GM18861 (cell line): Measurements from ENCODE around the gene TTC7B.

ENCODE experiments used
- ATAC-seq: cut with Tn5 transposase; IDR thresholded peaks from one replicate; pipeline ENCODE4 v1.9.1; 2021; ENCODE audit not compliant: unreplicated experiment

Gene TTC7B

DNA sequence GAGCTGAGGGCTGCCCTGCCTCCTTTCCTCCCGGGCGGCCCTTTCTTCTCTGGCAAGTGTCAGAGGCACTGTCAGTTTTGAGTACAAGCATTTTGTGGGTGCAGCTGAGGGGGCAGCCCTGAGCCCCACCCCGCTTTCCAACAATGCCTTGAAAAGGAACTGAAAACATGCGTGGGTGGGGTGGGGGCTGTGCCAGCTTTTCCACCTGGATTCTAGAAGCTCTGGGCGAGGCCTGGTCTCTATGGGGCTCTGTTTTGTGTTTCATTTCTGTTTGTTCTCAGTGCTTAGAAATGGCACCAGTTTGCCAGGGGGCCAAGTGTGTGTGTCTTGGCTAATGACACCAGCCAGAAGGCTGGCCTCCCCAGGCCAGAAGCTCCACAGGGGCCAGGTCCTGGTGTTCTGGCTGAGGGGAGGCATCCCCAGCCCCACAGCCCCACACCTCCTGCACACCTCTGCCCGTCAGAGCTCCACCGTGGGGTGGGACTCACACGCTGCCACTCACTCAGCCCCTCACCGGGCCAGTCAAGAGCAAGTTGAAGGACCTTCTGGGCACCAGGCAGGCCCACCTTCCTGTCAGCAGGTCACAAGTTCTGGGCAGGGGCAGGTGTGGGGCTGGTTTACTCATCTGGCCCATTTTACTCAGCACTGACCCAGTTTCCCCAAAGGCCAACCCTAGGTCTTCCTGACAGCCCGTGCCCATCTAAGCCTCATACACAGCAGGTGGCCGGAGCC is 264.3 kb downstream of the TTC7B start:
- no peak for ATAC-seq

DNA sequence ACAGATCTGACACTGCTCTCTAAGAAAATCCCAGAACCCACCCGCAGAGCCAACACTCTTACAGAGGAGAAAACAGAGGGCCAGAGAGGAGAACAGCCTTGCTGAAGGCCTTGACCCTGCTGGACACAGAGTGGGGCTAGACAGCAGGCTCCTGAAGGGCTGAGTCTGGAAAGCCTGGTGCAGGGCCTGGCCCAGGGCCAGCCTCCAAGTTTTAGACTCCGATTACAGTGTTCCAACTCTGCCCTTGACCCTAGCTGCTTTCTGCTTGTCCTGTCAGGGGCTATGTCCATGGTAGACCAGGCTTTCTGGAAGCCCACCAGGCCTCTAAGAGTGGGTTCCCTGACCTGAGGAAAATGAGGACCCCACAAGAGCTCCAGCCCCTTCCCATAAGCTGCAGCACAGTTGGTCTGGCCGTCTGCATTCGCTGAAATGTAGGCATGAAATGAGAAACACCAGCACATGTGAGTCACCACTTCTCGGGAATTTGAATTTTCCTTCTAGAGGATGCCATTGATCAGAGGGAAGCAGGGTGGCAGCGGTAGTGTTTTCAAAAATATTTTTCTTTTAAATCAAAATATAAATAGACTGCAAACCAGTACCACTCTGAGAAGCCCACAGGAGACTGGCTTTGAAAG is 265.0 kb downstream of the TTC7B start:
- ATAC-seq: no peak

DNA sequence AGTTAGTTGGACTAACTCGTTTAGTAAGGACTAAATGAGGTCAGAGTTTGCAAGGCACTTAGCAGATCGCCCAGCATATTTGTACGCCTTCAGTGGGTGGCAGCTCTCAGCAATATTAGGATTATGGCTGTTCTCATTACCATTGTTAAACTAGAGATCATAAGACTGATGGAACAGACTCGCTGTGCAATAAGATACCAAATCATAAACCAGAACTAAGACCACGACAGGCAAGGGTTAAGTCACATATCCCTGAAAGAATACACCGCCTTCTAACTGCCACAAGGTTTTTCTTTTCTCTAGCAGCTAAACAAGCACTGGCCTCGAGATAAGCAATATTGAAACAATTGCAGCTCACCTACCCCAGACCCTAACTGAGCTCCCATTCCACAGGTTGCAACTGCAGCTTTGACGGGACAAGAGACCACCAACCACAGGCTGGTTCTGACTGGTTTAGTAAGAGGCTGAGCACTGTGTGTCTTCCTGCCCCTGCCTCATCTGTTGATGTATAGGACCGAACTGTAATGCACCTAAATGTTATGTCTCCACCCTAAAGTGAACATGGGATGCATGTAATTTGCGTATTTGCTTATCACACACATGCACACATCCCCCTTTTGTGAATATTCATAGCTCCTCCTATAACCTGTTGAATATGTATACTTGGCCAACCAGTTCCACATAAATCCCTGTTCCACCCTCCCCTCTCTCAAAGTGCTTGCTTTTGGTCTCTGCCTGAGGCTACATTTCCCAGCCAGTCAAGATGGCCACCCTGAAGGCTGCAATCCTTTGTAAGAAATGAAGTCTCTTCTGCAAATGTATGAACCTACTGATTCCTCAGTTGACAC is 266.2 kb downstream of the TTC7B start:
- no peak for ATAC-seq

DNA sequence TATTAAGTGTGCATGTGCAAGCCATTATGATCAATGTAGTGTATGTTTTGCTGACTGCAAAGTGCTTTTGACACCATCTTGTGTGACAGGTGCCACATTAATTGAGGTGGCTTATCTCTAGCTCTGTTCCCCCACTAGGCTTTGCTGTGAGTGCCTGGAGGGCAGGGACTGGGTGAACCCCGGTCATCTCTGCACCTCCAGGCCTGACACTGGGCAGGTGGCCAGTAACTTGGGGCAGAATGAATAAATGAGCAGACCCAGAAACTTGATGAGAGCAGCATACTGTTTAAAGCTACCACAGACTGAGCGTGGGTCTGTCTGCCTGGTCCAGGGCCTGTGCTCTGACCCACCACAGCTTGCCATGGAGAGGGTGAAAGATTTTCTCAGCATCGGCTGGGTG is 267.8 kb downstream of the TTC7B start:
- no peak for ATAC-seq

DNA sequence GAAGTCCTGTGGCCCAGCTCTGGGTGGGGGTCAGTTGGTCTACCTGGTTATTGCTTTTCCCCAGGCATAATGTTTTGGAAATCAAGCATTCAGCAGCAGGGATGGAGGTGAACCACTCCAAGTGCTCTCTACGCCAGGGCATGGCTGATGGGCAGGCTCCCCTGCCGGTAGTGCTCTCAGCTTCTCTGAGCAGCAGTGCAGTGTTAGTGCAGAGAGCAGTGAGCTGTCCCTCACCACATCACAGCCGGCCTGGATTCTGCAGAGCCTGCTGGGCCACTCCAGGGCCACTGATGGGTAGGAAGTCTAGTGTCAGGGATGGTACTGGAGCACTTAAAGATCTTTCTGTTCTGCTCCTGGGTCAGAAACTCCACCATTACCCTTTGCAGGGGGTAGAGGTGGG is 268.3 kb downstream of the TTC7B start:
- ATAC-seq: no peak

DNA sequence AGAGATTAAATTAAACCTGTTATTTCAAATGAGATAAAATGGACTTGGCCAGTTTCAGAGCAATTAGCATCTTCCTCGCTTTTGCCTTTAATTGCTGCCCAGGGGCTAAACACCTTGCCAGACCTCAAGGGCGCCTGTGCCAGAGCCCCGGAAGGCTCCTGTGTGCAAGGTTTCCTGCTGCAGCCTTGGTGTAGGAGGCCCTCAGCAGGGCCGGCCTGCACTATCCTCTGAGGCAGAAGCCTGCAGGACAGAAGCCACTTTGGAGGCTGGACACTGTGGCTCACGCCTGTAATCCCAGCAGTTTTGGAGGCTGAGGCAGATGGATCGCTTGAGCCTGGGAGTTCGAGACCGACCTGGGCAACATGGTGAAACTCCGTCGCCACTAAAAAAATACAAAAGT is 269.0 kb downstream of the TTC7B start:
- ATAC-seq: no peak

DNA sequence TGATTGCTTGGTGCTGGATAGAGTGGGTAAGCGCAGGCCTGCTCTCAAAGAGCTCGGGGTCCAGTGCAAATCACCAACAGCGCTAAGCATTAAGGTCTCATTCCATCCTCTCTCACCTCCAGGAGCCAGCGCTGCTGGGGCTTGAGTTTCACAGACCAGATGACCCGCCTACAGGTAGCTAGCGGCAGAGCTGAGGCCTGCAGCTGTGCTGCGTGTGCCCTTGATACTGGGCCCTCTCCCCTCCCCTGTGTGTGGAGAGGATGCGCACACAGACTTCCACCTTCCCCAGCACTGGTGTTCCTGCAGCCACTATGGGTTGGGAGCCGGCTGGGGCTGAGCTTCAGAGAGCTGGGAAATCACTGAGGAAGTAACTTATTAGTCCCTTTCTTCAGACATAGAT is 269.5 kb downstream of the TTC7B start:
- ATAC-seq: no peak

DNA sequence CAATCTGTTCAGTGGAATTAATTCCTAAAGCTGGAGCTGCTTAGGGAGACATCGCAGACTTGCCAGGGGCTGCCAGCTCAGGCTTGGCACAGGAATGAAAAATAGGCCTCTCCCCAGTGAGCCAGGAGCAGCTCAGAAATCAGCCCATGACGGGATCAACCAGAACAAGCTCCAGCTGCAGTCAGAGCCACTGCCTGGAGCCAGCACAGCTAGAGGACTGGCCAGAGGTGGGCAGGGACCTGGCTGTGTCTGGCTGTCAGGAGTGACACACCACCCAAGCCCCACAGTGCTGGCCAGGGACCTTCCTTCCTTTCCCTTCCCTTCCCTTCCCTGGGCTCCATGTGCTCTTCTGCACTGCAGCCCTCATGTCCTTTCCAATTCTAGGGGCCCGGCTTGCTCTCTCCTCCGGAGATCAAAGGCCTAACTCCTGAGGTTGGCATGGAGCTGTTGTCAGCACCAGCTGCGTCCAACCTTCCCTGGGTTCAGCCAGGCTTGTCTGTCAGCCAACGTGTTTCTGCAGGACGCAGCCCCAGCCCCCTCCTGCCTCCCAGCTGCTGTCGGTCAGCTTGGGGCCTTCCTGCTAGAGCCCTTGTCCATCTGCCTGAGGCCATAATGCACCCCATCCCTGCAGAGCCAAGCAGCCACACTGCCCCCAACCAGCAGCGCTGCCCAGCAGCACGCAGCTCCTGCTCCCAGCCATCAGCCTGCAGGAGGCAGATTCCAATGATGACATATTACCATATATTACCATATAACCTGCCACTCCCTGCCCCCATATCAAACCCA is 270.1 kb downstream of the TTC7B start:
- ATAC-seq: no peak

DNA sequence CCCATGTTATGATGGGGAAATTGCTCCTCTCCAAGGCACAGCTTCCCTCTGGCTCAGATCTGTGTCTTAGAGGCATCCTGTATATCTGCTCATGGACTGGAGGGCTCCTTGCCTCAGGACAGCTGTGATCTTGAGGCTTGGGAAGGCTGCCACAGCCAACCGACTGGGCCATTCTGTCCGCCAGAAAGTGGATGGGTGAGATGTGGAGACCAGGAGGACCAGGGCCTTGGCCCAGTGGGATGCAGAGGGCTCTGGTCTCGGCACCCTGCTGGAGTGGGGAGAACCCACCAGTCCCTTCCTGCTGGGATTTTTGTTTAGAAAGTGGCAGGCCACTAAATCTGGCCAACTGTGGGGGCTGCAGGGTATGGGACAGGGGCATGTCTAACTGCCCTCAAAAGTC is 270.8 kb downstream of the TTC7B start:
- no peak for ATAC-seq

DNA sequence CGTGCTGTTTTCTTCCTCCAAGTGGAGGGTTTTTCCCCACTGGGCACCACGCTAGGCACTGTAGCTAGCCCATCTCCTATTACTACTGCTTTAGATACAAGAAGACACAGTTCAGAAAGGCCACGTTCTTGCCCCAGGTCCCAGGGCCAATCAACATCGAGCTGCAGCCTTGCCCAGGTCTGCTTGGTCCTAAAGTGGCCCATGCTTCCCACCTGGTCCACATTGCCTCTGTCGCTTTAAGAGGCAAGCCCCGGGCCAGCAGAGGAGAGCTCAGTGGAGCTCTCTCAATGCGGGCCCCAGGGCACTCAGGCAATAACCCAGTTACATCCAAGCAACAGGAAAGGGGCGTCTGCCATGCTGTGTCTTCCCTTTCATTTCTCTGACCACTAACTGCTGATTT is 271.3 kb downstream of the TTC7B start:
- ATAC-seq: no peak

DNA sequence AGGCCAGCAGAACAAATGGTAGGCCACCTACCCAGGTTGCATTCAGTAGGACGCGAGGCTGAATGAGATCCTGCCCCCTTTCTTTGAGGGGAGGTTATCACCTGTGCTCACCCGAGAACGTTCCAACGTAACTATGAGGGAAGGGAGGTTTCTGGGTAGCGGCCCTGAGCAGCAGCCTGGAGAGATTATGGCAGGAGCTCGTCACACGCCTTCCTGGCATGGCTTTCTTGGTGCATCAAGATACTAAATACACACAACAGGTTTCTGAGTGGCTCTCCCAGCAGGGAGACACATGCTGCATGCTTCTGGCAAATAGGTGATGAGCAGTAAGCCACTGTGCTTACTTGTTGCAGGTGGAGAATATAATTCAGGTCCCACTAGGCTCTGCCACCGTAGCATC is 271.7 kb downstream of the TTC7B start:
- no peak for ATAC-seq

DNA sequence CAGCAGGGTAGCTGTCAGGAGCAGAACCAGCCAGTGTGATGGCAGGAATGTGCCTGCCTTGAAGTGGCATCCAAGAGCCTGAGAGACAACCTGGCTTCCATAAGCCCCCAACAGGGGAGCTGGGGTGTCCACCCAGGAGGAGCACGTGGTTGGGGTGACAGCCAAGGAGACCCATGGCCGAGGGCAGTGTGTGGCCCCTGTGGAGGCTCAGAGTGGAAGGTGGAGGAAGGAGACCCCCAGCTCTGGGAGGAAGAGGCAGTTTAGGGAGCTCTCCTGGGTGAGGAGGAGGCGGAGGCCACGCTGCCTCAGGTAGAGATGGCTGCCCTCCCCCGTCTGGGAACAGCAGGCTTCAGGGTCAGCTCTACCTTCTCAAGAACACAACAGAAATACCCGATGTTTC is 272.4 kb downstream of the TTC7B start:
- no peak for ATAC-seq

DNA sequence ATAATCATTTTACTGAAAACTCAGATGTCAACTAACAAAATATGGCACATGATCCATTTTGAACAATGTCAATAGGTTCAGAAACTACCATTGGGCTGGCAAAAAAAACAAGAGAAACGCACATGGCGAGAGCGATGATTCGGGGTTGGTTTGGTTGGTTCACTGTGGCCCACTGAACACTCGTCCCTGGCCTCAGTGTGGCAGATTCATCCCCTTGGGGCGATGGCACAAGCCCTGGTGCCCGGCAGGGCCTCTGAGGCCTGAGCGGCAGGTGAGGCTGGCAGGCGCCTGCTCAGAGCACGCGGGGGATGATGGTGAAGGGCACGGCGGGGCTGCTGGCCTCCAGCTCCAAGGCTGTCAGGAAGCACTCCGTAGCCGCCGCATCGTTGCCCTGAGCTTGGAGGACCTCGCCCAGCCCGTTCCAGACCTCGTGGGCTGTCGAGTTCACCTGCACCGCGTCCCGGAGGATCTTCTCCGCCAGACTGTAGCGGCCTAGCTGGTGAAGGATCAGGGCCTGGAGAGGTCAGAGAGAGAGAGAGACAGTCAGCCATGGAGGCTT is 275.1 kb downstream of the TTC7B start:
- ATAC-seq: no peak

DNA sequence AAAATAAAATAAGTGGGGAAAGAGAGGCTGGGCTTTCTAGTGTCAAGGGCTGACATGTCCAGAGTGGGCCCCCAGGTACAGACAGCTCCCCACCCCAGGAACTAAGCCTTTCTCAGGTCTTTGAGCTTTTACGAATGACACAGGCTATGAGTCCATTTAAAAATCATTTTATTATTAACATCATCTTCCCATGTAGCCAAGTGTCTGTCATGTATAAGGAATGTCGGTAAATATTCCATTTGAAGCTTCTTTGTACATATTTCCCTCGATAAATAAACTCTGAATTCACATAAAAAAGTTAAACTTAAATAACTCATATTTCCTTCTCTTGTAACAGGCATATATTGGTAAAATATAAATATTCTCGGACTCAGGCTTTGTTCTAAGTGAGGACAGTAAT is 275.8 kb downstream of the TTC7B start:
- no peak for ATAC-seq

DNA sequence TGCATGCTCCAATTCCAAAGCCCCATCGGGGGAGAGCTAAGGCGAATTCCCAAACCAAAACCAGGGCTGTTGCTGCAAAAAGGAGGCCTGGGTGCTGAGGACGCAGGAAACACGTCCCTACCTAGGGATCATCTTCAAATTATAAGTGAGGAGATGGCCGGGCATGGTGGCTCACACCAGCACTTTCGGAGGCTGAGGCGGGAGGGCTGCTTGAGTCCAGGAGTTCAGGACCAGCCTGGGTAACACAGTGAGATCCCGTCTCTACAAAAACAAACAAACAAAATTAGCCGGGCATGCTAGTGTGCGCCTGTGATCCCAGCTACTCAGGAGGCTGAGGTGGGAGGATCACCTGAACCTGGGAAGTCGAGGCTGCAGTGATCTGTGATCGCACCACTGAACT is 276.2 kb downstream of the TTC7B start:
- no peak for ATAC-seq

DNA sequence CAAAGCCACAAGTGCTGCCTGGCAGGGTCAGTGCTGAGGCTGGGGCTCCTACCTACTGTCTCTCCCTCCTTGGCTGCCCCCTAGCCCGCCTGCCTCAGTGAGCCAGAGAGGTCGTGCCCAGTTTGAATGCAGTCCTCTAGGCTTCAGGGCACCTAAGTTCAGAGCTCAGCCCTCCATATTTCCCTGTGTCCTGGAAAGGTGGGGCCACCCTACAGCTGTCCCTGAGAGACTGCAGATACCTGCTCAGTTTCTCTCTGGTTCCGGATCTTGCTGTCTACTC is 276.8 kb downstream of the TTC7B start:
- no peak for ATAC-seq

DNA sequence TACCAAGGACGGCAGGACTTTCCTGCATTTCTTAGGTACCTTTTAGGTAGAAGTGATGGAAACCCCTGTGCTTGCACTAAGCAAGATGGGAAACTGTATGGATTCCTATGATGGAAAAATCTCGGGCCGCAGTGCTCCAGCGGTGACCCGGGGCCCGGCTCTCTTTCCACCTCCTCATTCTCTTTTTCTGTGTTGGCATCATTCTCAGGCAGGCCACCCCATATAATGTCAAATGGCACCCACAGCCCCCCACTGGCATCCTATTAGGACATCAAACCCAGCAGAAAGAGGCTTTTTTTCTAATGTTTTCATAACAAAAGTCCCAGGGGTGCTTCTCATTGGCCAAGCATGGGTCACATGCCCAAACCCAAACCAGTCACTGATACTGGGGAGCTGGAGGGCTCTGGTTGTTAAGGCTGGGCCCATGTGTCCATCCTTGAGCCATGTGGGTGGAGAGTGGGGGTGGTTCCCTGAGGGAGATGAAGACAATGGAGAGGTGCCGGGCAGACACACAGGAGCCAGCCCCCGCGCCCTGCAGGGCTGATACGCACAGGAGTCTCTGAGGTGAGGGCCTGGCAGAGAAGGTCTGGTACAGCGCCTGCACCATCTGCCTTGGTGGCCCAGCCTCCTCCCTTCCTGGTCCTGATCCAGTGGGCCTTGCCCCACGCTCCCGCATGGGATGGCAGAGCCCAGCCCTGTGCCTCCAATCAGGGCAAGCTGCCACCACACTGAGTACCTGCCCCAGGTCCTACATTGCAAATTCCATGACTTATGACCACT is 277.3 kb downstream of the TTC7B start:
- ATAC-seq: no peak

DNA sequence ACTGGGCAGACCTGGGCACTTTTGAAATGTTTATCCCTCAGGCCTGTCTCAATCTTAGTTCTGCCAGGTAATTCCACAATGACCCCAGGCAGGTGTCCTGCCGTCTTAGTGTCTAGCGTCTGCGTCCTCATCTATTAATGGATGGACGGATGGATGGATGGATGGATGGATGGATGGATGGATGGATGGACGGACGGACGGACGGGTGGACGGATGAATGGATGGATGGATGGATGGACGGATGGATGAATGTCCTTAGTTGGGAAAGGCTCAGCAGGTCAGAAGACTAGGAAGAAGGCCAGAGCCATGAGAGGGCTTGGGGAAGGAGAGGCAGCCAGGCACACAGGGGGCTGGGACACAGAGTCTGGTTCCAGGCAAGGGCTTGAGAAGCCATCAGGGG is 278.1 kb downstream of the TTC7B start:
- no peak for ATAC-seq

DNA sequence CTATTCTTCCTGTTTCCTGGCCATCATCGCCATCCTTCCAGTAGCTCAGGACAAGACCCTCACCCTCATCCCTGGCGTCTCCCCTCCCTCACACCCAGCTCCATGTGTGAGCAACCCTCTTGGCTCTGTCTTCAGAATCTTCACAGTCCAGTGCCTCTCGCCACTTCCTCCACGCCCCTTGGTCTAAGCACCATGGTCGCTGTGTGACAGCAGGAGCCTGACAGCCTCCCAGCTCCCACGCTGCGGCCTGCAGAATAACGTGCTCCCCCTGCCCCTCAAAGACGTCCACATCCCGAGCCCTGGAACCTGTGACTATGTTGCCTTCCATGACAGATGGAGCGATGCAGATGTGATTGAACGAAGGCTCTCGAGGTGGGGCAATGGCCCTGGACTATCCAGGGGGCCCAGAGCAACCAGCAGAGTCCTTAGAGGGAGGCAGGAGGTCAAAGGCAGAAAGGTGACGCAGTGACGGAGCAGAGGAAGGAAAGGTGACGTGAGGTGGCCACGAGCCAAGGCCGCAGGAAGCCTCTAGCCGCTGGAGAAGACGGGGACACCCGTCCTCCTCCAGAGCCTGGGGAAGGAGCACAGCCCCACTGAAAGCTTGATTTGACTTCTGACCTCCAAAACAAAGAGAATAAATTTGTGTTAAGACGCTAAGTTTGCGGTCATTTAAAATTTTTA is 279.6 kb downstream of the TTC7B start:
- no peak for ATAC-seq

DNA sequence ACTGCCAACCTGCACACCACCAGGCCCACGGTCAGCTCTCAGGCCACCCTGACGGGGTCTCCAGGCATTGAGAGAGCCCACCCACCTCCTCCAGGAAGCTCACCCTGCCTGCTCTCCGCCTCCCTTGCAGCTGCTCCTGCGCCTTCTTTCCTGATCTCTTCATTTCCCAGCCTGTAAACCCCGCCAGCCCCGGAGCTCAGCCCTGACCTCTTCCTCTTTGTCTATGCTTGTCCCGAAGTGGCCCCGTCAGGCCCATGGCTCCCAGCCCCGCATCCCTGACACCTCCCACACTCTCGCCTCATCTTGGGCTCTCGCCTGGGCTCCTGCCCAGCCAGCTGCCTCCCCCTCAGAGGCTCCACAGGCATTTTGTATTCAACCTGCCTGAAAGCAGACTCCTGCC is 280.1 kb downstream of the TTC7B start:
- no peak for ATAC-seq
